Adipocyte (in vitro differentiated cells): ENCODE measurements around the gene RAET1G.
"Not testable (repeated sequence)": the region's sequence is repeated elsewhere in the genome, so short reads cannot be mapped to it uniquely, and the experiment has no call there.

Experiments
- DNase-seq: peaks from one replicate; pipeline ENCODE4 v3.0.0-alpha.2; 2015; ENCODE audit warnings: low read depth
- H3K27me3 ChIP-seq: replicated peaks from 2 replicates; pipeline ENCODE4 v1.7.0; 2013; ENCODE audit warnings: mild to moderate bottlenecking, low read length, moderate library complexity; ENCODE audit not compliant: control insufficient read depth, insufficient read depth
- H3K36me3 ChIP-seq: 2 replicates; pipeline ENCODE4 v1.7.0; 2013; ENCODE audit warnings: low read length, mild to moderate bottlenecking, moderate library complexity; ENCODE audit not compliant: control insufficient read depth, insufficient read depth, severe bottlenecking
- H3K4me1 ChIP-seq: 2 replicates; pipeline ENCODE4 v1.7.0; 2013; ENCODE audit warnings: mild to moderate bottlenecking, low read length, moderate library complexity; ENCODE audit not compliant: control insufficient read depth, insufficient read depth
- H3K4me3 ChIP-seq: 2 replicates; pipeline ENCODE4 v1.7.0; 2013; ENCODE audit warnings: mild to moderate bottlenecking, low read length, moderate library complexity
- H3K9ac ChIP-seq: 2 replicates; pipeline ENCODE4 v1.7.0; 2013; ENCODE audit warnings: mild to moderate bottlenecking, low read length, moderate library complexity
- H3K9me3 ChIP-seq: 2 replicates; pipeline ENCODE4 v1.7.0; 2013; ENCODE audit warnings: mild to moderate bottlenecking, low read length, moderate library complexity; ENCODE audit not compliant: control insufficient read depth

RAET1G gene

DNA sequence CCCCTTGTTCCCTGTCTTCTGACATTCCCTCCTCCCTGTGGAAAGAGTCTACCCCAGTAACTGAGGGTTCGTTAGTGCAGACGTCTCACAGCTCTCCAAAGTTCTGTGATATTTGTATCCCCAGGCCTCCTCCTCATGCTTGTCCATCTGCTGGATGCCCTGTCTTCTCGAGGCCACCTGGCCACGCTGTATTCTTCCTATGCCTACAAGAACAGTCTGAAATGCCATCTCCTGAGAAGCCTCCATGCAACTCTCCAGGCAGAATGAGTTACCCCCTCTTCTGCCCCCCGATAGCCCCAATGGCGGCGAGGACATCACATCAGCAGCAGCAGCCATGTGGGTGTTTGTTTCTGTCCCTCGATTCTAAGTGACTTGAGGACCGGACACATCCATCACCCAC lies 28.2 kb upstream of the RAET1G start:
- H3K4me3 ChIP-seq, result no peak overlapping the region
- H3K36me3 ChIP-seq, result no peaks in the 10 kb centered on the region
- H3K4me1 ChIP-seq, result no peaks in the 10 kb centered on the region
- no peak overlapping the region for H3K9ac ChIP-seq
- DNase-seq, result no peak
- H3K27me3 ChIP-seq, result peaks cover 56% of the 10 kb centered on the region
- no peaks in the 10 kb centered on the region for H3K9me3 ChIP-seq

DNA sequence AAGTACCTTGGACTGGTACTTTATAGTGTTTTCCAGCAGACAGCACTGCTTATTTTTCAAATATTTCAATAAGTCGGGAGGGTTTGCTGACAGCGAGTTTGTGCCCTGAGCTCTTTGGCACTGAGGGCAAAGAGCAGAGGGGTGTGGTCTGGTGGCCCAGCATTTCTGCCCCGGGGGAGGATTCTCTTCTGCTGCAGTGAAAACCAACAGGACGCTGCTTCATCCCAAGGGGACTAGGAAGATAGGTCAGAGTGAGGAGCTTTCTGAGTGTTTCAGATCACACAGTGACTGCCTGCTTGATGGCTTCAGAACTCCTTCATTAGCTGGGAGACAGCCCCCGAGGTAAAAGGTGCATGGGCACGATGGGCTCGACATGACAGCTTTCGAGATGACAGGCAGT lies 27.5 kb upstream of the RAET1G start:
- no peaks in the 10 kb centered on the region for H3K4me1 ChIP-seq
- no peaks in the 10 kb centered on the region for H3K36me3 ChIP-seq
- no peak overlapping the region for H3K9ac ChIP-seq
- DNase-seq, result no peak
- H3K9me3 ChIP-seq, result no peaks in the 10 kb centered on the region
- peaks cover 50% of the 10 kb centered on the region for H3K27me3 ChIP-seq
- H3K4me3 ChIP-seq, result no peak overlapping the region

DNA sequence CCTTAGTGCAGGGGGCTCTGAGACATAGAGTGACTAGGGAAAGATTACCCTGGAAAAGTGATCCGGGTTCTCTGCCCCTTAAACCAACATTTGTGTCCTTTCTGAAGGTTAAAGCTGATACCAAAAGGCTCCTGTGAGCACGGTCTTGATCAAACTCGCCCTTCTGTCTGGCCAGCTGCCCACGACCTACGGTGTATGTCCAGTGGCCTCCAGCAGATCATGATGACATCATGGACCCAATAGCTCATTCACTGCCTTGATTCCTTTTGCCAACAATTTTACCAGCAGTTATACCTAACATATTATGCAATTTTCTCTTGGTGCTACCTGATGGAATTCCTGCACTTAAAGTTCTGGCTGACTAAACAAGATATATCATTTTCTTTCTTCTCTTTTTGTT lies 25.7 kb upstream of the RAET1G start:
- Histone ChIP-seq H3K4me1 (no peaks in the 10 kb centered on the region), H3K27me3 (peaks cover 41% of the 10 kb centered on the region), H3K4me3 (no peak overlapping the region)

DNA sequence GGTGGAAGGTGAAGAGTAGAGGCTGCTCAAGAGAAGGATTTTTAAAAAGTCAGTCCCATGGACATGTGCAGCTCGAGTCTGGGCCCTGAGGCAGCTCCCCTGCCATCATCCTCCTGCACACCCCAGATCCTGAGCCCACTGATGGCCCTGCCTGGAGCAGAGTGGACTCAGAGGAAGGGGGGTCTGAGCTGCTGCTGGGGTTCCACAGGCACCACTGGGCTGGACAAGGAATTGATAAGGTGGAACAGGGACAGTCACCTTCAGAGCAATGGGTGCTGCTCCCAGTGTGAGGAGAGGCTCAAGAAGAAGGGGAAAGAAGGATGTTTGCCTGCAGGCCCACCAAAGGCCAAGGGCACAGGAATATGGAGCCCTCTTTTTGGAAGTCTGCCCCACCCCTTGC lies 25.1 kb upstream of the RAET1G start:
- Histone ChIP-seq H3K36me3 (no peaks in the 10 kb centered on the region), H3K27me3 (peaks cover 35% of the 10 kb centered on the region), H3K9me3 (no peaks in the 10 kb centered on the region), H3K9ac (no peak overlapping the region), H3K4me1 (no peaks in the 10 kb centered on the region), H3K4me3 (no peak overlapping the region)
- no peak for DNase-seq

More for the DNA sequence above, 25.7 kb upstream of the RAET1G start:
- no peak for DNase-seq
- Histone ChIP-seq H3K9ac (no peak overlapping the region), H3K9me3 (no peaks in the 10 kb centered on the region), H3K36me3 (no peaks in the 10 kb centered on the region)

DNA sequence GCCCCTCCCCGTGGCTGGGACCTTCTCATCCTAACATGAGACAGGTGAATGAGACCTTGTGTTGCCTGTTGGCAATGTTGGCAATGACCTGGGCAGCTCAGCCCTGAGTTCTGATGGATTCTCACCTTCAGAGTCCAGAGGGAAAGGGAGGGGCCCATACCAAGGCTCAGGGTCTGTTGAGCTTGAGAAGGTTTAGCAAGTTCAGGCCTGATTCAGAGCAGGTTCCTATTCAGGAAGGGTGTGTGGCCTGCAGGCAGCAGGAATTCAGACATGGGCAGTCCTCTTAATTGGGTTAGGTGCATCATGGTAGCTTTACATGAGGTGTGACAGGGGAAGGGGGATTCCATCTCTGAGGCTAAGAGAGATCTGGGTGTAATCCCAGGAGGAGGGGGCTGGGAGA lies 24.6 kb upstream of the RAET1G start:
- not testable (repeated sequence) for DNase-seq, H3K9me3 ChIP-seq, H3K9ac ChIP-seq, H3K4me1 ChIP-seq, H3K4me3 ChIP-seq, H3K36me3 ChIP-seq
- peaks cover 30% of the 10 kb centered on the region for H3K27me3 ChIP-seq

DNA sequence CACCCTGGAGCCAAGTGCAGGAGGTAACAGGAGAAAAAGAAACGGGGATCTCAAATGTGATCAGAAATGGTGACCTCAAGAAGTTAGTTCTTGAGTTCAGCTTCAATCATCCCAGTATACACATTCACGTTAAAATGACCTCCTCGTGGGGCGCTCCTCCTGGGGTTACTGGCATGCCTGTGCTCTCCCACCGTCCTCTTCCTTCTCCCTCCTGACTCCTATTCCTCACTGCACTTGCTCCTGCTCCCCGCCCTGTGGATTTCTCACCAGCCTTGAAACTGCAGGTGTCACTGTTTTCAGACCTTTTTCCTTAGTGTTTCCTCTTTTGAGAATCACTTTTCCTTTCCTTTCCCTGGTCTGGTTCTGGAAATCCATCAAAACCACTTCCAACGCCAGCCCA lies 23.7 kb upstream of the RAET1G start:
- H3K9me3 ChIP-seq, H3K4me3 ChIP-seq, H3K4me1 ChIP-seq, H3K36me3 ChIP-seq, DNase-seq, H3K9ac ChIP-seq: not testable (repeated sequence)
- peaks cover 22% of the 10 kb centered on the region for H3K27me3 ChIP-seq

DNA sequence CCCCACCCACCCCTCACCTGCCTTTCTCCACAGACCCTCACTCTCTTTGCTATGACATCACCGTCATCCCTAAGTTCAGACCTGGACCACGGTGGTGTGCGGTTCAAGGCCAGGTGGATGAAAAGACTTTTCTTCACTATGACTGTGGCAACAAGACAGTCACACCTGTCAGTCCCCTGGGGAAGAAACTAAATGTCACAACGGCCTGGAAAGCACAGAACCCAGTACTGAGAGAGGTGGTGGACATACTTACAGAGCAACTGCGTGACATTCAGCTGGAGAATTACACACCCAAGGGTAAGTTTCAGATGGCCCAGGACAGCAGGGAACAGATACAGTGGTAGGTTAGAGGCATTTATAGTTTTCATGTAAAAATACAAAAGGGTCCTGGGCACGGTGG lies 22.4 kb upstream of the RAET1G start:
- peaks cover 16% of the 10 kb centered on the region for H3K27me3 ChIP-seq
- not testable (repeated sequence) for H3K9me3 ChIP-seq, H3K4me1 ChIP-seq, H3K36me3 ChIP-seq, H3K9ac ChIP-seq, H3K4me3 ChIP-seq, DNase-seq

DNA sequence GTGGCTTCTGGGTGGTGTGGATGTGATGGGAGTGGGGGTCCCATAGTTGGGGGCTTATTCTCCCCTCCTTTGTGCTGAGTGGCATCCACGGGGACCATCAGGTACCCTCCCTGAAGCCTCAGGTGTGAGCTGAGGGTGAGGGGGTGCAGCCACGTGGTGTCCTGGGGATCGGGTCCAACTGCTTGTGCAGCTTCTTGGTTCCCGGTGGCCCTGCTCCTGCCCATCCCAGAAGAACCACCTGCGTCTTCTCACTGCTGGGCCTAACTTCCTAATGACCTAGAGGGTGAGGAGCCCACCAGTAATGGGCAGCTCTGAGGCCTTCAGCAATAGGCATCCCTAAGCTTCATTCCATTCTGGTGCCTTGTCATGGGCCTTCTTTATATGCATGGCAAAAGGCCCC lies 20.4 kb upstream of the RAET1G start:
- peaks cover 28% of the 10 kb centered on the region for H3K27me3 ChIP-seq
- H3K9ac ChIP-seq, DNase-seq, H3K9me3 ChIP-seq, H3K36me3 ChIP-seq, H3K4me1 ChIP-seq, H3K4me3 ChIP-seq: not testable (repeated sequence)

DNA sequence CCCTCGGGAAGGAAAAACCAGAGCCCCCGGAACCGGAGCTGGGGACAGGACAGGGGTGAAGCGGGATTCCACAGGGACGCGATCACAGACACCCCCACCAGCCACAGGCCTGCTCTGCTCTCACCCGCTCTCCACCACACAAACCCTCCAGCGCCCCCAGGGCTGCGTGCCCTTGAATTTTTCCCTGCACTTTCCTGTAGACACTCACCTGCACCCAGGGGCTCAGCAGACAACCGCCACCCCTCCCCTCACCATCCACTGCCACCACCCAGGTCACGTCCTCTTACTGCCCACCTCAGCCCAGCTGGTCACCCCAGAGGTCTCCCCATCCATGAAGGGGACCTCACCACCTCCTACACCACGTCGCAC lies 19.5 kb upstream of the RAET1G start:
- H3K9me3 ChIP-seq, result no peaks in the 10 kb centered on the region
- peaks cover 10% of the 10 kb centered on the region for H3K4me1 ChIP-seq
- no peak for DNase-seq
- no peaks in the 10 kb centered on the region for H3K36me3 ChIP-seq
- peak overlapping the region; percentile 89 for H3K4me3 ChIP-seq
- H3K27me3 ChIP-seq, result peaks cover 34% of the 10 kb centered on the region
- peak overlapping the region; percentile 77 for H3K9ac ChIP-seq

DNA sequence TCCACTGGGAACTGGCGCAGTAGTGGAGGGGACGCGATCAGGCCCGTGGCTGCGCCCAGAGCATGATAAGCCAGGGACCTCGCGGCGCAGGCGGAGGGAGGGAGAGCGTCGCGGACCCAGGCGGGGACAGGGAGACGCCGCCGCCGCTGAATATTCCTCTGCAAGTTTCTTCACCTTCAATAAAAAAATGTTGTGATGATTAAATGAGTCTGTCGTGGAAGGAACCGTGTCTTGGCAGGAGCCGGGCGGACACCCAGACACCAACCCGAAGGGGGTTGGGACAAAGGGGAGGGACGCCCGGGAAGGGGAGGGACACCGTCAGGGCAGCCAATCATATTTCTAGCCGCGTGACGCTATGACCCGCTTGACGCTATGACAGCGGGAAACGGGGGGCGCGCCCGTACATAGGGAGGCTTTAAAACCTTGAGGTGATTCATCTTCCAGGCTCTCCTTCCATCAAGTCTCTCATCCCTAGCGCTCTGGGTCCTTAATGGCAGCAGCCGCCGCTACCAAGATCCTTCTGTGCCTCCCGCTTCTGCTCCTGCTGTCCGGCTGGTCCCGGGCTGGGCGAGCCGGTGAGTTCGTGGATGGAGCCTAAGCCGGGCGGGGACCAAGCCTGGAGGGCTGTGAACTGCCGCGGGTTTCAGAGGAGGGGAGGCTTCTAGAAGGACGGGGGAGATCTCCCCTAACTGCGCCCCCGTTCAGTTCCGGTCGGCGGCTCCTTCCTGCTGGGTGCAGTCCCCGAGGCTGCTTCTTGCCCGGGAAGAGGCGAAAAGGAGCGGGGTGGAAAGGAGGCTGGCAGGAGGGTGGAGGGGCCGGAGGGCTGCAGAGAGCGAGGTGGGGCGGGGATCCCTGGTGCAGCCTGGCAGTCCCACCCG lies 18.9 kb upstream of the RAET1G start, which contains the start of gene ULBP2:
Gene ULBP2, plus strand, starts transcription at position 432 of the 878 bp plus-strand sequence. Its CDS starts 59 bp downstream, at position 491.
- H3K9ac ChIP-seq, result peak within 1 kb of the TSS; percentile 77
- H3K9me3 ChIP-seq, result no peaks in the 10 kb centered on the region
- H3K27me3 ChIP-seq, result peaks cover 40% of the 10 kb centered on the region
- DNase-seq, result peak; percentile 95
- peak within 1 kb of the TSS; percentile 89 for H3K4me3 ChIP-seq
- H3K4me1 ChIP-seq, result peaks cover 10% of the 10 kb centered on the region
- H3K36me3 ChIP-seq, result no peaks in the 10 kb centered on the region

DNA sequence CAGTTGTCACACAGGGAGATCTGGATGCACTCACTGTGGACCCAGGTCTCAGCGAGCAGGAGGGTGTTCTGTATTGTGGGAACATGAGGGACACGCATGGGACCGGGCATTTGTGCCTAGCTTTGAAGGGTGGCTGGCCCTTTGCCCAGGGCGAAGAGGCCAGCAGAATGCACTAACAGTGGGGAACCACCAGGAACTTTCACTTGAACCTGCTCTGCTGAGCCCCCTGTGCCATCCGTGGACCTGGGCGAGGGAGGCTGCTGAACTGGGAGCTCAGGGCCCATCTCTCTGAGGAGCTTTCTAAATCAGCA lies 17.7 kb upstream of the RAET1G start:
- peaks cover 48% of the 10 kb centered on the region for H3K27me3 ChIP-seq

More for the DNA sequence above, 17.7 kb upstream of the RAET1G start:
- Histone ChIP-seq H3K9ac (no peak overlapping the region), H3K4me1 (peaks cover 10% of the 10 kb centered on the region), H3K36me3 (no peaks in the 10 kb centered on the region), H3K4me3 (no peak overlapping the region), H3K9me3 (no peaks in the 10 kb centered on the region)
- no peak for DNase-seq
